ENCODE results near the gene OR1M1. TPM values are rescaled to one million over a fixed set of nuclear protein-coding genes. Genes with fewer than 3 reads are reported as not detected.

Gene OR1M1
- total and polyA plus RNA-seq, 4 donors, result not detected

DNA sequence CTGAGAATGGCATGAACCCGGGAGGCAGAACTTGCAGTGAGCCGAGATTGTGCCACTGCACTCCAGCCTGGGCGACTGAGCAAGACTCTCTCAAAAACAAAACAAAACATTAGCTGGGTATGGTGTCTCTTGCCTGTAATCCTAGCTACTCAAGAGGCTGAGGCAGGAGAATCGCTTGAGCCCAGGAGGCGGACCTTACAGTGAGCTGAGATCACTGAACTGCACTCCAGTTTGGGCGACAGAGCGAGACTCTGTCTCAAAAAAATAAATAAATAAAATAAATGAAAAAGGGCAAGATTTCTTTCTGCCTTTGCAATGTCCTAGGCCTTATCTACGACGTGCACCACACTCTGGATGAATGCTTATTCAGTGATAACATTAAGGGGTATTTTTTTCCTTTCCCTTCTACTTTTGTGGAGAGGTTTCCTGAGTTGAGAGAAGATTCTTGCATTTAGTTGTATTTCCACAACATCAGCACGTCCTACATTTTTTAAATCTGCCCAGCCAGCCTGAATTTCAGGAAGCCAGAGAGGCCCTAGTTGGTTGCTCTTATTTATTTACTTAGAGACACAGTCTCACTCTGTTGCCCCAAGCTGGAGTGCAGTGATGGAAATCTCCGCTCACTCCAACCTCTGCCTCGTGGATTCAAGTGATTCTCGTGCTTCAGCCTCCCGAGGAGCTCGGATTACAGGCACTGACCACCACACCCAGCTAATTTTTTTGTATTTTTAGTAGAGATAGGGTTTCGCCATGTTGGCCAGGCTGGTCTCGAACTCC lies 26.1 kb upstream of the OR1M1 start:
- Histone ChIP-seq H3K27me3 (ENCODE audit: control insufficient read depth in 4 of 4, insufficient read depth in 4 of 4, low read length in 3 of 4) (no peaks in the 10 kb centered on the region), H3K36me3 (ENCODE audit: control insufficient read depth in 4 of 4, insufficient read depth in 3 of 4, low read depth in 1 of 4, low read length in 3 of 4) (no peaks in the 10 kb centered on the region), H3K9me3 (ENCODE audit: control insufficient read depth in 4 of 4, low read length in 3 of 4) (peaks cover 0 to 3% (median 0%) of the 10 kb centered on the region in 4 donors), H3K4me1 (ENCODE audit: control insufficient read depth in 4 of 4, insufficient read depth in 4 of 4, low read length in 3 of 4) (no peaks in the 10 kb centered on the region), H3K4me3 (ENCODE audit: low read depth in 1 of 3, low read length in 3 of 3) (no peak overlapping the region), H3K27ac (ENCODE audit: low read depth in 1 of 2, low read length in 2 of 2) (no peak overlapping the region), H3K9ac (ENCODE audit: low read depth in 1 of 2, low read length in 2 of 2) (no peak overlapping the region)
- TF ChIP-seq ATF3 (IDR thresholded peaks at IDR 0.05), result no peak
- TF ChIP-seq MAX (IDR thresholded peaks at IDR 0.05), result no peak
- TF ChIP-seq HNF4G (IDR thresholded peaks at IDR 0.05), result no peak
- TF ChIP-seq JUND (IDR thresholded peaks at IDR 0.05), result no peak
- TF ChIP-seq RAD21 (IDR thresholded peaks at IDR 0.05), result no peak
- TF ChIP-seq HNF4A (conservative IDR thresholded peaks at IDR 0.05), result no peak
- no peak for TF ChIP-seq SP1 (IDR thresholded peaks at IDR 0.05)
- TF ChIP-seq YY1 (IDR thresholded peaks at IDR 0.05), result no peak
- TF ChIP-seq NR2F2 (IDR thresholded peaks at IDR 0.05), result no peak
- TF ChIP-seq FOXA1 (IDR thresholded peaks at IDR 0.05), result no peak
- 67% methylated on average over 17 of the region's 17 CpGs for WGBS
- no peak for DNase-seq (ENCODE audit: low spot score)

DNA sequence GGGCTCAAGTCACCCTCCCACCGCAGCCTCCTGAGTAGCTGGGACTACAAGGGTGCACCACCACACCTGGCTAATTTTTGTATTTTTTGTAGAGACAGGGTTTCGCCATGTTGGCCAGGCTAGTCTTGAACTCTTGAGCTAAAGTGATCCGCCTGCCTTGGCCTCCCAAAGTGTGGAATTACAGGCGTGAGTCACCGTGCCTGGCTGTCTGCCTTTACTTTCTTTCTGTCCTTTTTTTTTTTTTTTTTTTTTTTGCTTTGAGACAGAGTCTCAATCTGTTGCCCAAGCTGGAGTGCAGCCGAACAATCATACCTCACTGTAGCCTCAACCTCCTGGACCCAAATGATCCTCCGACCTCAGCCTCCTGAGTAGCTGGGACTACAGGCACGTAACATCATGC lies 25.0 kb upstream of the OR1M1 start:
- H3K9ac ChIP-seq (ENCODE audit: low read depth in 1 of 2, low read length in 2 of 2), result no peak overlapping the region
- H3K4me1 ChIP-seq (ENCODE audit: control insufficient read depth in 4 of 4, insufficient read depth in 4 of 4, low read length in 3 of 4), result no peaks in the 10 kb centered on the region
- H3K4me3 ChIP-seq (ENCODE audit: low read depth in 1 of 3, low read length in 3 of 3), result no peak overlapping the region
- 87% methylated on average over 8 of the region's 8 CpGs for WGBS
- peaks cover 0 to 3% (median 0%) of the 10 kb centered on the region in 4 donors for H3K9me3 ChIP-seq (ENCODE audit: control insufficient read depth in 4 of 4, low read length in 3 of 4)
- no peaks in the 10 kb centered on the region for H3K27me3 ChIP-seq (ENCODE audit: control insufficient read depth in 4 of 4, insufficient read depth in 4 of 4, low read length in 3 of 4)
- TF ChIP-seq GABPA (IDR thresholded peaks at IDR 0.05 in 1 of 2, conservative IDR thresholded peaks at IDR 0.05 in 1 of 2) (no peak), YY1 (IDR thresholded peaks at IDR 0.05) (no peak), RXRA (IDR thresholded peaks at IDR 0.05) (no peak), MAX (IDR thresholded peaks at IDR 0.05) (no peak), EGR1 (IDR thresholded peaks at IDR 0.05; ENCODE audit: low read depth in 2 of 2) (no peak), HNF4G (IDR thresholded peaks at IDR 0.05) (no peak), RAD21 (IDR thresholded peaks at IDR 0.05) (no peak), FOXA1 (IDR thresholded peaks at IDR 0.05) (no peak), ATF3 (IDR thresholded peaks at IDR 0.05) (no peak), NR2F2 (IDR thresholded peaks at IDR 0.05) (no peak), TAF1 (conservative IDR thresholded peaks at IDR 0.05) (no peak)
- no peaks in the 10 kb centered on the region for H3K36me3 ChIP-seq (ENCODE audit: control insufficient read depth in 4 of 4, insufficient read depth in 3 of 4, low read depth in 1 of 4, low read length in 3 of 4)
- no peak for DNase-seq (ENCODE audit: low spot score)
- no peak overlapping the region for H3K27ac ChIP-seq (ENCODE audit: low read depth in 1 of 2, low read length in 2 of 2)

GRCh38 chr19:9065457-9066014 lies 21.3 kb upstream of the OR1M1 start:
- 70% methylated on average over 12 of the region's 12 CpGs for WGBS
- no peaks in the 10 kb centered on the region for H3K27me3 ChIP-seq (ENCODE audit: control insufficient read depth in 4 of 4, insufficient read depth in 4 of 4, low read length in 3 of 4)
- no peaks in the 10 kb centered on the region for H3K4me1 ChIP-seq (ENCODE audit: control insufficient read depth in 4 of 4, insufficient read depth in 4 of 4, low read length in 3 of 4)
- H3K9ac ChIP-seq (ENCODE audit: low read depth in 1 of 2, low read length in 2 of 2), result no peak overlapping the region
- no peaks in the 10 kb centered on the region for H3K36me3 ChIP-seq (ENCODE audit: control insufficient read depth in 4 of 4, insufficient read depth in 3 of 4, low read depth in 1 of 4, low read length in 3 of 4)
- no peak overlapping the region for H3K4me3 ChIP-seq (ENCODE audit: low read depth in 1 of 3, low read length in 3 of 3)
- H3K27ac ChIP-seq (ENCODE audit: low read depth in 1 of 2, low read length in 2 of 2), result no peak overlapping the region
- no peaks in the 10 kb centered on the region for H3K9me3 ChIP-seq (ENCODE audit: control insufficient read depth in 4 of 4, low read length in 3 of 4)
- TF ChIP-seq RXRA (IDR thresholded peaks at IDR 0.05), result no peak
- TF ChIP-seq EGR1 (IDR thresholded peaks at IDR 0.05; ENCODE audit: low read depth in 2 of 2), result no peak
- TF ChIP-seq GABPA (IDR thresholded peaks at IDR 0.05 in 1 of 2, conservative IDR thresholded peaks at IDR 0.05 in 1 of 2), result no peak
- TF ChIP-seq FOXA2 (IDR thresholded peaks at IDR 0.05), result no peak
- TF ChIP-seq HNF4A (conservative IDR thresholded peaks at IDR 0.05), result no peak
- TF ChIP-seq NR2F2 (IDR thresholded peaks at IDR 0.05), result no peak
- no peak for DNase-seq (ENCODE audit: low spot score)

Data from liver (tissue), 9 donors.